ENCODE measurements around the gene ZNF827.

GRCh38 chr4:145890689-145891088 lies 47.9 kb downstream of the ZNF827 start:
- TF ChIP-seq SIN3A (IDR thresholded peaks at IDR 0.05; ENCODE audit: borderline replicate concordance in 2 of 2, control insufficient read depth in 1 of 2, low read depth in 2 of 2, low read length in 2 of 2): no peak
- no peak for TF ChIP-seq ATF3 (IDR thresholded peaks at IDR 0.05)
- TF ChIP-seq ATF3 (CRISPR knock-in tag; conservative IDR thresholded peaks at IDR 0.05): no peak
- TF ChIP-seq SIN3B (IDR thresholded peaks at IDR 0.05; ENCODE audit: low read depth): no peak
- TF ChIP-seq FOXM1 (IDR thresholded peaks at IDR 0.05; ENCODE audit: low read depth): no peak
- TF ChIP-seq FOXM1 (CRISPR knock-in tag; IDR thresholded peaks at IDR 0.05; ENCODE audit: low read depth): no peak
- TF ChIP-seq SRSF1 (IDR thresholded peaks at IDR 0.05; ENCODE audit: low read depth, low read length): no peak
- no peak for TF ChIP-seq NEUROD1 (IDR thresholded peaks at IDR 0.05; ENCODE audit: borderline replicate concordance, low read depth, low read length, partially characterized antibody)
- TF ChIP-seq NCOA2 (IDR thresholded peaks at IDR 0.05; ENCODE audit: partially characterized antibody in 2 of 2): no peak
- TF ChIP-seq USF2 (CRISPR knock-in tag; IDR thresholded peaks at IDR 0.05): no peak

Data from K562 (cell line).